ENCODE results near the gene POTEI. TPM values are rescaled to one million over a fixed set of nuclear protein-coding genes. Genes with fewer than 3 reads are reported as not detected.
A peak's percentile ranks its signal among the peaks of the same experiment; 100 is the strongest.
"Not testable (repeated sequence)": the region's sequence is repeated elsewhere in the genome, so short reads cannot be mapped to it uniquely, and the experiment has no call there.

The POTEI gene
- total RNA-seq, 2 donors from 2014 or later: 0.07 to 2.0 TPM

GRCh38 chr2:130451278-130451677 is 57.9 kb downstream of the POTEI start:
- not testable (repeated sequence) for H3K9me3 ChIP-seq (ENCODE audit: control insufficient read depth, low read length); H3K27me3 ChIP-seq (ENCODE audit: control insufficient read depth, insufficient read depth, low read length, poor library complexity, severe bottlenecking); H3K4me1 ChIP-seq (ENCODE audit: control insufficient read depth, insufficient read depth, low read length); H3K4me3 ChIP-seq (ENCODE audit: low read length); H3K4me3 Mint-ChIP-seq; H3K4me1 Mint-ChIP-seq; H3K27ac ChIP-seq (ENCODE audit: low read depth, low read length); H3K9me3 Mint-ChIP-seq; H3K9ac ChIP-seq (ENCODE audit: extremely low read depth, low read length, poor library complexity, severe bottlenecking); H3K36me3 ChIP-seq (ENCODE audit: control insufficient read depth, insufficient read depth, low read length); H3K27ac Mint-ChIP-seq; H3K27me3 Mint-ChIP-seq (ENCODE audit: insufficient read depth); H3K36me3 Mint-ChIP-seq (ENCODE audit: low read depth)
- peak; percentile 12 for DNase-seq
- WGBS, 2 experiments (ENCODE audit: insufficient coverage in 1 of 2, insufficient read length in 1 of 2): 66 to 69% methylated on average over 2 to 3 of the region's 3 CpGs

DNA sequence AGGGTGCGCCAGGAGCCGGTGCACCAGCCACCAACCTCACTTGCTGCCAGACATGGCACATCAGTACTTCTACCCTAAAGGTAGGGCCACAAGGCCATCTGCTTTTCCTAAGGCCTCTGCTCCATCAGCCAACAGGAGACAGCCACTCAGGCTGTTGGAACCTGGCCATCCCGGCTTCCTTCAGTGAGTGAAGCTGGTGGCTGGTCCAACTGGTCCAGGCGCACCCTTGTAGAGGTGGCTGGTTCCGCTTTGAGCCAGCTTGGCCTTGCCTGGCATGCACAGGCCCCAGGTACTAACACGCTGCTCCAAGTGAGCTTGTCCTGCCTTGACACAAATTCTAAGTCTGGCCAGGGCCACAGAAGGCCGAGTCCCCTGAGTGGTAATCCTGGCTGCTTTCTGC is 58.8 kb downstream of the POTEI start:
- not testable (repeated sequence) for H3K36me3 Mint-ChIP-seq (ENCODE audit: low read depth); H3K9me3 Mint-ChIP-seq; H3K9me3 ChIP-seq (ENCODE audit: control insufficient read depth, low read length); H3K27me3 ChIP-seq (ENCODE audit: control insufficient read depth, insufficient read depth, low read length, poor library complexity, severe bottlenecking); H3K27me3 Mint-ChIP-seq (ENCODE audit: insufficient read depth); H3K4me1 ChIP-seq (ENCODE audit: control insufficient read depth, insufficient read depth, low read length); DNase-seq; H3K27ac Mint-ChIP-seq; H3K27ac ChIP-seq (ENCODE audit: low read depth, low read length); H3K4me3 ChIP-seq (ENCODE audit: low read length); H3K9ac ChIP-seq (ENCODE audit: extremely low read depth, low read length, poor library complexity, severe bottlenecking); H3K36me3 ChIP-seq (ENCODE audit: control insufficient read depth, insufficient read depth, low read length); H3K4me3 Mint-ChIP-seq; H3K4me1 Mint-ChIP-seq
- 89 to 100% methylated on average over 1 to 4 of the region's 7 CpGs for WGBS, 2 experiments (ENCODE audit: insufficient coverage in 1 of 2, insufficient read length in 1 of 2)

DNA sequence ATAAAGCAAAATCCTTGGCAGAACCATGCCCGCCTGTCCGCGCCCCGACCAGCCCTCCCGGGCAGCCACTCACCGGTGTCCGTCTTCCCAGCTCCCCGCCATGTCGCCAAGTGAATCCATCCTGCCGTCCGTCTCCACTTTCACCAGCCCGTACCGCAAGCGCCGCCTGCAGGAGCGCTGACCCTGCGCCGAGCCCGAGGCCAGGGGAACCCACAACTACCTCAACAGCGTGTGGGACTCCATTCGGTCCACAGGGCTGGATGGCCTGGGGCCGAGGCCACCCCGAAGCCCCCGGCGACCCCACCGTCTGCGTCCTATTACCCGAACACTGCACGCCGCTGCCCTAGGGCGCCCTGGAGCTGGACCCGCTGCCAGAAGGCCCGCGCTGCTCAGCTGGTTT is 81.5 kb downstream of the POTEI start:
- peak overlapping the region; percentile 21 for H3K4me3 Mint-ChIP-seq
- not testable (repeated sequence) for H3K9me3 Mint-ChIP-seq

GRCh38 chr2:130418845-130419244 is 90.3 kb downstream of the POTEI start:
- not testable (repeated sequence) for H3K4me1 Mint-ChIP-seq; H3K27me3 ChIP-seq (ENCODE audit: control insufficient read depth, insufficient read depth, low read length, poor library complexity, severe bottlenecking); H3K4me3 Mint-ChIP-seq; H3K27me3 Mint-ChIP-seq (ENCODE audit: insufficient read depth); H3K4me3 ChIP-seq (ENCODE audit: low read length); H3K4me1 ChIP-seq (ENCODE audit: control insufficient read depth, insufficient read depth, low read length); H3K36me3 ChIP-seq (ENCODE audit: control insufficient read depth, insufficient read depth, low read length); H3K9me3 ChIP-seq (ENCODE audit: control insufficient read depth, low read length); H3K9ac ChIP-seq (ENCODE audit: extremely low read depth, low read length, poor library complexity, severe bottlenecking); H3K27ac Mint-ChIP-seq; H3K36me3 Mint-ChIP-seq (ENCODE audit: low read depth); H3K9me3 Mint-ChIP-seq; H3K27ac ChIP-seq (ENCODE audit: low read depth, low read length)
- peak; percentile 49 for DNase-seq
- WGBS, 2 experiments (ENCODE audit: insufficient coverage in 1 of 2, insufficient read length in 1 of 2): 62% methylated on average over 1 of the region's 1 CpG; no CpG with 5 or more reads in 1 of the 2 experiments

More for the DNA sequence above, 81.5 kb downstream of the POTEI start:
- 17 to 19% methylated on average over 5 to 34 of the region's 34 CpGs for WGBS, 2 experiments (ENCODE audit: insufficient coverage in 1 of 2, insufficient read length in 1 of 2)
- H3K9ac ChIP-seq (ENCODE audit: extremely low read depth, low read length, poor library complexity, severe bottlenecking); H3K36me3 ChIP-seq (ENCODE audit: control insufficient read depth, insufficient read depth, low read length); H3K4me1 ChIP-seq (ENCODE audit: control insufficient read depth, insufficient read depth, low read length); H3K27ac Mint-ChIP-seq; H3K27me3 Mint-ChIP-seq (ENCODE audit: insufficient read depth); H3K4me3 ChIP-seq (ENCODE audit: low read length); H3K4me1 Mint-ChIP-seq; H3K36me3 Mint-ChIP-seq (ENCODE audit: low read depth); H3K9me3 ChIP-seq (ENCODE audit: control insufficient read depth, low read length); H3K27ac ChIP-seq (ENCODE audit: low read depth, low read length); H3K27me3 ChIP-seq (ENCODE audit: control insufficient read depth, insufficient read depth, low read length, poor library complexity, severe bottlenecking): not testable (repeated sequence)
- DNase-seq: peak; percentile 86
- peak; percentile 32 for TF ChIP-seq CTCF (conservative IDR thresholded peaks at IDR 0.05)

Data from endodermal cell (in vitro differentiated cells).